Activated CD8-positive, alpha-beta memory T cell treated with anti-CD3 and anti-CD28 coated beads for 24 hours (primary cell): ENCODE results near the gene RBM20.
A peak's percentile ranks its signal among the peaks of the same experiment; 100 is the strongest.
"Not testable (repeated sequence)": the region's sequence is repeated elsewhere in the genome, so short reads cannot be mapped to it uniquely, and the experiment has no call there.

ENCODE experiments used
- DNase-seq: peaks from one replicate; pipeline ENCODE4 v3.0.0-alpha.2; 2020

RBM20 gene

DNA sequence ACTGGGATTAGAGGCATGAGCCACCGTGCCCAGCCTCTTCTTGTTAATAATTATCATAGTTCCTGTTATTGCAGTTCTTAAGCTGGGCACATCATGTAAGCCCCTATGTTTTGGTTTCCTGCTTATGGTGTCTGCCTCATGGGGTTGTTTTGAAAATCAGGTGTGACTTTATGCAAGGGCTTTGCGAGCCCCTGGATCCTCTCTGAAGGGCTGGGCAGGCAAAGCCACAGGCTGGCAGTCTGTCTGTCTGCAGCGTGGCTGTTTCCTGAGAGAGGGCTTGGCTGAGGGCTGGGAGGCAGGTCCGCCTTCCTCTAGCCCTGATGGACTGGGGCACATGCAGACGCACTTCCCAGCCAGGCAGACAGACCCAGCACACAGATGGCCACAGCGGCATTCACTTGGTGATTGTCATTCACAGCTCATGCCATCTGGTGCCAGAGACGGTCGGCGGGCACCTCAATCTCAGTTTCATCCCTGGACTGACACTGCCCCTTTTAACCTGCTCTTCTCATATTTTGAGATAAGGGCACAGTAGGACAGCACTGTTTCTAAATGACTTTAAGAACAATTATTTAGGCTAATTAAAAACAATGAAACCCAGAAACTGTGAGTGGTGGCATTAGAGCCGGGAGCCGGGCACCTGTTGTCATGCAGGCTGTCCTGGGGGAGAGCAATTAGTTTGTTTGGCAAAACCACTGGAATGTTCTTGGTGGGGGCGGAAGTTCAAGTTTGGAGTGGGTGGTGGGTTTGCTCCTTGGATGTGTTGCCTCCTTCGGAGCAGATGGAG lies 35.5 kb downstream of the RBM20 start:
- no peak for DNase-seq

DNA sequence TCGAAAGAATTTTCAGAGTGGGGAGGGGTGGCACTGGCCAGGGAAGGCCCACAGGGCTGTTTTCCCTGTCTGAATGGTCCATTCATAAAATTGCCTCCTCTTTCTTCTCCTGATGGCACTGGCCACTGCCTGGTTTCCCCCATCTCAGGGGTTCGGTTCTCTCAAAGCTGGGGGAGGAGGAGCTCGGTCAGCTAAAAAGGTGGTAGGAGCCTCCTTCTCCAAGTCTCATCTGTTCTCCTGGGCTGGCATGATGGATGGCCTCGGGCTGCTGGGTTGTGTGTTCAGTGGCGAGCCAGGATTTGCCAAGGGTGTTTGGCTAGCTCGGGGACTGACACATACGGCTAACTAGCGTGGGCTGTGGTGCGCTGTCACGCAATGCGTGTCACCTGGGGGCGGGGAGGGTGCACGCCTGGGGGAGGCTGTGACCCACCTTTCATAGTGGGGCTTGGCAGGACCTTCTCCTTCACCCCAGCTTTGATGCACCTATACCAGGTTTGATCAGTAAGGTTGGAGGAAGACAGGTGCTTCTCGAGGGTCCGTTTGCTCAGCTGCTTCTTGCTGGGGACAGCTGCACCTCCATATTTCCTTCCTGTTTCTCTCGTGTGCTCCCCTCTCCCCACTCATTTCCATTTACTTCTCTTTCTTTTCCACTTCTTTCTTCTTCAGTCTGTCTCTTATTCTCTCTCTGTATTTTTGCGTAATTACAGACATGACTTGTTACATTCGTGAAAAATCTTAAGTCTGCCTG lies 36.3 kb downstream of the RBM20 start:
- no peak for DNase-seq

DNA sequence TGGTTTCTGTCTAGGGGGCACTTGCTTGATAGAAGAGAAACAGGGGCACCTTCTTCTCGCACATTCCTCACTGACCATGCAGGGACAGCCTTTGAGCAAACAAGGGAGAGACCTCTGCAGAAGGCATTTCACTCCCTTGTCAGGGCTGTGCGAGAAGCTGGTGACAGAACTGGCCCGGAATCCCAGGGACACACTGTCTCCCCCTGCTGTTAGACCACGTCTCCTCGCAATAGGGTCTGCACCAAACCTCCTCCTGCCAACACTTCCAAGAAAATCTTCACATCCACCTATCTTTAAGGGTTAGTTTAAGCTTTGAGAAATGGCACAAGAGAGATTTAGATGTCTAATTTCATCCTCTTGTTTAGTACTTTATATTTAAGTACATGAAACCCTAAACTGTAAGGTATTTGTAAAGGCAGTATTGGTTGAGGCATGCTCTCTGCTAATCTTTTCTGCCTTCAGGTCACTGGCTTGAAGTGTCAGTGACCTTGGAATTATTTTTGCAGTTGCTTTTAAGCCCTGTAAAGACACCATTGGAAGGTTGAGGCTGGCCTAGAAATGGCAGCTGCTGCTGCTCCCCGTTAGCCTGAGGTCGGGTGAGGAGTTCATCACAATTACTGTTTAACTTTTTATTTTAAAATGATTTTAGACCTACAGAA lies 37.0 kb downstream of the RBM20 start:
- DNase-seq: peak; percentile 67

DNA sequence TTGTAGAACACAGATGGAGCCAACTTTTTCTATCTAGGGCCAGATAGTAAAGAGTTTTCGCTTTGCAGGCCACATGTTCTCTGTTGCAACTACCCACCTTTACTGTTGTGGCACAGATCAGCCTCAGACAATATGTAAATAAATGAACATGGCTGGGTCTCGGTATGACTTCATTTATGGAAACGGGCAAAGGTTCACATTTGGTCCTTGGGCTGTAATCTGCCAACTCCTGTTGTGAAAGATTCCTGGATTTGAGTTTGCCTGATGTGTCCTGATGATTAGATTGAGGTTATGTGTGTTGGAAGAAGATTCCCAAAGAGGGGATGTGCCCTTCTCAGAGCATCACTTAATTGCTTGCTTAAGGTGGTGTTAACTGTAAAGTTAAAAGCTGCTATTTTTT lies 38.2 kb downstream of the RBM20 start:
- DNase-seq: no peak

DNA sequence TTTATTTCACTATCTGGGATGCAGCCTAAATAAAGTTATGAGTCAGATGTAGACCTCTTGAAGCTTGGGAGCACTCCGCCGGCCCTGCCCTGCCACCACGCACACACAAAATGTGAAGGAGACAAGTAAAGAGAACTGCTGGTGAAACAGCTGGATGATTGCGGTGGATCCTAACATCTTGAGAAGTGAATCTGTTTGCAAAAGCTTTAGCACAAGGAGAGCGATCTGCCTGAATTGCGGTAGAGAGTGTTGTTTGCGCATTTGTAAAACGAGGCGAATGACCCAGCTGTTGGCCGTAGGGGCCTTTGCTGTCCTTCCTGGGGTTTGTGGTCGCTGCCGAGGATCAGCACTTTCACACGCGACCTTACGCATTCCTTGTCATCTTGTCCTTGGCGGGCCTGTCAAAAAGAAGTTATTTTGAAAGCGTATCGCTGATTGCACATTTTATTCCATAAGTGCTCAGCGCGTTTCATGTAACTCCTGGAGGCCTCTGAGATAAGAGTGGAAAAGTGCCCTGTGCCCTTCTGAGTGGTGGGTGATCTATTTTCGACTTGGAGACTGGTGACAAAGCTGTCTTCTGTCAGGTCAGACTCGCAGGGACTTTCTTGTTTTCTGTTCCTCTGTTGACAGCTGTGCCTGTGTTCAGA lies 40.8 kb downstream of the RBM20 start:
- no peak for DNase-seq

DNA sequence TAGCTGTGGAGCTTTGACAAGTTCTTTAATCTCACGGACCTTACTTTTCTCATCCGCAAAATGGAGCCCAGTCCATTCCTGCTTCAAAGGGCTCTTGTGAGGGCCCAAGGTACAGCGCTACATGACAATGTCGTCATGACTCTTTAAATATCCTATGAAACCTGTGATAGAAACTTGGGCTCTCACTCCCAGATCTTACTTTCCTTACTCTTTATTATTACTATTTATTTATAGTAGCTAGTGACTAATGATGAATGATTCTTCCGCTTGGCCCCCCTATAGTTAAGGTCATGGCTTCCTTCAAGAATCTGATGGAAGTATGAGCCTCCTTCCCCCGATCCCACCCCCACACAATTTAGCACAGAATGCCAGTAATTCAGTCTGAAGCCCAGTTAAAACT lies 41.9 kb downstream of the RBM20 start:
- DNase-seq: no peak

DNA sequence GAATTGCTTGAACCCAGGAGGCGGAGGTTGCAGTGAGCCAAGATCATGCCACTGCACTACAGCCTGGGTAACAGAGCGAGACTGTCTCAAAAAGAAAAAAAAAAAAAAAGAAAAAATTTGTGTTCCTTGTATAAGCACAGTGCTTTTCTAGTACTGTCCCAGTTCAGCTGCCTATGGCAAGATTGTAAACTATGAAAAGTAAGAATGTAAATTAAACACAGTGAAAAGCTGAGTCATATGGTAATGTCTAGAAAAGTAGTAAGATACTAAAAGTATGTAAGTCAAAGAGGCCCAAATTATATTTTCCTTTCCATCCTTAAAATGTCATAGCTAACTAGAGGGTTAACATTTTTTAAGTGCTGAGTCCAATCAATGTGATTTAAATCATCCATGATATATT lies 42.8 kb downstream of the RBM20 start:
- no peak for DNase-seq

DNA sequence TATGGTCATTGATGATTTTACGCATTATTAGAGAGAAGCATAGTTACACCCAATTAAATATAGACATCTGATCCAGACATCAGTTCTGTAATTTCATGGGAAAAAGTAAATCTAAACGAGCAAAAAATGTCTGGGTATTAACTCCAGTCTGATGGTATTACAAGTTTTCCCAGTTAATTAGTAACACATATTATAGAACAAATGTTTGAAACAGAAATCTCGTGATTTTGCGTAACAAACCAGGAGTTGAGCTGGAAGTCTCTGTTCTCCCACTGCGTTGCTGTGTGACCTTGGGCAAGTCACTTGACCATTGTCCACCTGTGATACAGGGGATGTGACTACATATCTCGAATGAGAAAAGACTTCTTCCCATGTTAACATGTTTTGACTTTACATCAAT lies 43.3 kb downstream of the RBM20 start:
- DNase-seq: no peak

DNA sequence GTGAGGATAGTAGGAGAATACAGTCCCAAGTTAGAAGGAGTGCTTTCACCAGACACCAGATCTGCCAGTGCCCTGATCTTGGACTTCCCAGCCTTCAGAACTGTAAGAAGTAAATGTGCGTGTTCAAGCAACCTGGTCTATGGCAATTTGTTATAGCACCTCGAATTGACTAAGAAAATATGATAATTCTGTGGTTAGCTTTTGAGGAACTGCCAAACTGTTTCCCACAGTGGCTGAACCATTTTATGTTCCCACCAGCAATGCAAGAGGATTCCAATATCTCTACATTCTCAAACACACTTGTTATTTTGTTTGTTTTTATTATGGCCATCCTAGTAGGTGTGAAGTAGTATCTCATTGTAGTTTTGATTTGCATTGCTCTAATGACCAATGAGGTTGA lies 47.0 kb downstream of the RBM20 start:
- no peak for DNase-seq

DNA sequence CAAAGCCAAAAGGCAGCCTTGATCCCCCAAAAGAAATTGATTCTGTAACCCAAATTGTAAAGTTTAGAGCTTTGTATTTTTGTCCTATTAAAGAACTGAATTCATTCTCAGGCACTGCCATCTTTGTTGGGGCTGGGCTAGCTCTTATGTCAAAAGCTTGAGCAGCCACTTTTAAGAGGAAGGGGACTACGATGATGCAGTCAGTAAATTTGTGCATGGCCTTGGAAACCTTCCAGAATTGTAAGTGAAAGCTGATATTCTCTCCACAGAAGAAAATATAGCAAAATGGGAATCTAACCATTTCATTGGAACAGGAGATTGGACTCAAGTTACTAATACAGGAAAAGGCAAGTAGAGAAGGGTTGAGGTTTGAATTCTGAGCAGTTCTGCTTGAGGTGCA lies 50.1 kb downstream of the RBM20 start:
- DNase-seq: no peak

DNA sequence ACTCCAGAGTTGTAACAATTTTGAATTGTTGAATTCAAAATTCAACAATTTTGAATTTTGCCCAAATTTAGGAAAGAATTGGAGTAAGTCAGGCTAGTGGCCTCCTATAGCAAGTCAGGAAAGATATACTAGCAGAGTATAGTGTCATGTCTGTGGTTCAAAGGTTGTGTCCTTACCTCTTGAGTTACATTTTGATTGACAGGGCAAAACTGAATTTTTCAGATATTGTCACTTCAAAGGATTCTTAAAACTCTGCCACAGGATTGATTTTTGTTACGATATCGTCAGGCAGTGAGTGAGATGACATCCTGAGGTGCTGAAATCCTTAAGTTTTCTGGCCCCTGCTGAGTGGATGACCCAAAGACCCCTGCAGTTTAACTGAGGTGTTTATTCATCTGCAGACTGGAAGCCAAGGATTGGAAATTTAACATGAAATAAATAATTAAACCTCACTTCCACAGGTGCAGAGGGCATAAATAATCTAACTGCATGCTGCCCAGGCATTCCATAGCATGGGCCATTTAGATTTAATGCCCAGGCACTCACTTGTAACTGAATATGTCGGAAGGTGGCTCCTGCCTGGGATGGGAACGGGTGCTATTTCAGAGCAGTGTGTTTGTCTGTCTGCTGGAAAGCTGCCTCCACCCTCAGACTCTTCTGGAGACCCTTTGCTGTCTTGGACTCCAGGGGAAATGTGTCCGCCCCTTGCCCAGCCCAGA lies 50.8 kb downstream of the RBM20 start:
- no peak for DNase-seq

DNA sequence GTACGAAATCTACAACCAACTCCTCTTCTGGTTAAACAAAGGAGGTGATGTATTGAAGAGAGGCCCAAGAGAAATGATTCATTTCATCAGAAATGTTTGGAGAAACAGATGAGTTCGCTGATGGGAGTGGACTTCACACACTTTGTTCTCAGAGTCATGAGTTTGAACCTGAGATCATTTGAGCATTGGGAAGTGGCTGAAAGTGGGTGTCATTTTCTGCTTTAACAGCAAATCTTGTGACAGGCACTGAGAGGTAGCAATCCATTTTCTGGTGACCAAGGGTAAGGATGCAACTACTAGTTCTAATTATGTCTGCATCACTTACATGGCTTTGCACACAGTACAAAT lies 51.4 kb downstream of the RBM20 start:
- DNase-seq: no peak

DNA sequence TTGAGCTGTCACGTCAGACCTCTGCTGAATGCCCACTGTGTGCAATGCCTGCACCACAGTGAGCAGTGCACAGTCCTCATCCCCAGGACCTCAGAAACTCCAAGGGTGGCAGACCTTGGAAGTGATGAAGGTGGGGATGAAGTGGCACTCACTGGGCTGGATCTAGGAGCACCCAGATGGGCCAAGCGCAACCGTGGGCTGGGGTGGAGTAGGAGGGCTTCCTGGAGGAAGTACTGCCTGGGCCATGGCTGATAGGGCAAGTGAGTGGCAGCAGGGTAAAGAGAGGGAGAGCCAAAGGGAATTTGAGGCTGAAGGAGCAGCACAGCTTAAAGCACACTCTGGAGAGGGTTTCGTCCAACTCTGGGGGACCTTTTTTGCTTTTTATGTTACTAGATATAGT lies 52.3 kb downstream of the RBM20 start:
- no peak for DNase-seq

DNA sequence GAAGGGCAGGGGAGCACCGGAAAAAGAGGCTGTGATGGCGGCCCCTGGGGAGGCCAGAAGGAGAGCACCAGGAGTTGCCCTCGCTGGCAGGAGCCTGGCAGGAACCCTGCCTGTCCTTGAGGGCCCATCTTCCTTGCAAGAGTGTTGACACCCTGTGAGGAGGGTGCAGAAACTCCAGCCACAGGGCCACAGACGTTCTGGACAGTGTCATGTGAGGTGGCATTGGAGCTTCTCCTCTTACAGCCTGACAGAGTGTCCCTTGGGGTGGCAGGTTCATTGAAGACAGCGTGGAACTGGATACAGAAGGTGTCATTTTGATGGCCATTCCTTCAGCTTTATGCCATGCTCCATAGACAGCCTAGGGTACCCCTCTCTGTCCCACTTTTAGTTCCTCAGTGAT lies 54.2 kb downstream of the RBM20 start:
- DNase-seq: no peak

DNA sequence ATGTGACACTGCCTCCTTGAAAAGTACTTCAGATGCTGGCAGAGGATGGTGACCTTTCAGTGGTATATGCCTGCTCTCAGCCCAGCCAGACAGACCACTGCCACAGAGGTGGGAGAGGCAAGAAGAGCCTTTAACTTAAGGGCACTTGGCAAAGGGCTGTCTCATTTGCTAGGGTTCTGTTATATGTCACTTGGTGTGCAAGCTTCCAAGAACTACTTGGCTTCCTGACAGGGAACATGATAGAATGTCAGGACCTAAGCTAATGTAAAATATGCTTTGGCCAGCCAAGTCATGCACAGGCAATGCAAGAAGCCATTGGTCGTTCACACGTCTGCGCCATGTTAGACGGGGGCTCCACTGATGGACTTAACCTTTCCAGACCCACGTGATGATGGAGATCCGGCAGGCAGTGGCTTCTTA lies 54.7 kb downstream of the RBM20 start:
- DNase-seq: no peak

DNA sequence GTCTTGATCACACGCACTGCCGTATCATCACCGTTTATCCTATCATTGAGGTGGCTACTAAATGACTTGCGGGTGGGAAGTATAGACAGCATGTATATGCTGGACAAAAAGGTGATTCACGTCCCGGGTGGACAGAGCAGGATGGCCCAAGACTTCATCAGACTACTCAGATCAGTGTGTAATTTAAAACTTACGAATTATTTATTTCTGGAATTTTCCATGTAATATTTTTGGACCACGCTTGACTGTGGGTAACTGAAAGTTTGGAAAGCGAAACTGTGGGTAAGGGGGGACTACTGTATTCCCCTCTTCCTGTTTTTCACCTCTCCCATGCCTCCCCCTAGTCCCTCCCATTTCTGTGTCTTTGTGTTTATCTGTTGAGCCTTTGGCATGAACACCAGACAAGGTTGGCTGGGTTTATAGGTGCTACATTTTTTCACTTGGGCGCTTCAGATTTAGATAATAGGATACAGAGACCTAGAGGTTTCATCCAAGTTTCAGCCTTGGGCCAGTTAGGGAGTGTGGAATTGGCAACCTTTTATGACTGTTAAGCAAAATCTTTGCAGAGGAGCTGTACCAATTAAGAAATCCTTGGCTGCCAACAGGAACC lies 55.8 kb downstream of the RBM20 start:
- DNase-seq: no peak

DNA sequence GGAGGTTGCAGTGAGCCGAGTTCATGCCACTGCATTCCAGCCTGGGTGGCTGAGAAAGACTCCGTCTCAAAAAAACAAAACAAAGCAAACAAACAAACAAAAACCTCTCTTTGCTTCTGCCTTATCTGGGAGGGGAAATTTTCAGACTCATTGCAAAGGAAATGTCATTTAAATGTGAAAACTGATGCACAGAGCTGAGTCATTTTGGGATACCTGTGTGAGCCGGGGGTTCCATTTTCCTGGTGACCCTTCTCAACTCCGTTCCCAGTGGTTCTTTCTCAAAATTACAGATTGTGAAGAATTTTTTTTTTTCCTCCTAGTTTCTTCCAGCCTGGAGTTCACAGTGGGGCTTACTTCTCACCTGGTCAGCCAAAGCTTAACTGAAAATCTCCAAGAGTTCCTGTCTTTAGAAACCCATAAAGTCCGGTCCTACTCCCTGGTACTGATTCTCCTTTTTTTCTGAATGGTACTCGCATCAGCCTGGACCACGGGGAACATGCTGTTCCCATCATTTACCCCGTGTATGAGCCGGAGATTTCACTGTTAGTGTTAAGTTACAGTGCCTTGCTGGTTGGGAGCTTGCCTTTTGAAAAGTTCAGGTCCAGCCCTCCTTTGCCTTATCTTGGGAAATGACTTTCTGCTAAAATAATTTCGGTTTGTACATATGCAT lies 56.9 kb downstream of the RBM20 start:
- DNase-seq: no peak

DNA sequence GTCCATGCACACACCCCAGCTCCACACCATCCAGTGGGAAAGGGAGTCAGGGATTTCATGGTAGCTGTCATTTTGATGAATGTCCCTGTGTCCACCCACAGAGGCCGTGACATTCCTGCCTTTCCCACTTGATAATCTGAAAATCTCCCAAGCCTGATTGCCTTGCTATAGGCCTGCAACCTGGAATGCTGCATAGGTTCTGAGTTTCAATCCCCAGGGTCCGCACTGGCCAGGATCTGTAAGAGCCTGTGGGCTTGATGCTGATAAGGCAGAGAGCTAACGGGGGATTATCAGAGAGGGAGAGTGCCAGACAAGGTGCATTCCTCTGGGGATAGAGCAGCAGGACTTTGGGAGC lies 57.5 kb downstream of the RBM20 start:
- DNase-seq: no peak

DNA sequence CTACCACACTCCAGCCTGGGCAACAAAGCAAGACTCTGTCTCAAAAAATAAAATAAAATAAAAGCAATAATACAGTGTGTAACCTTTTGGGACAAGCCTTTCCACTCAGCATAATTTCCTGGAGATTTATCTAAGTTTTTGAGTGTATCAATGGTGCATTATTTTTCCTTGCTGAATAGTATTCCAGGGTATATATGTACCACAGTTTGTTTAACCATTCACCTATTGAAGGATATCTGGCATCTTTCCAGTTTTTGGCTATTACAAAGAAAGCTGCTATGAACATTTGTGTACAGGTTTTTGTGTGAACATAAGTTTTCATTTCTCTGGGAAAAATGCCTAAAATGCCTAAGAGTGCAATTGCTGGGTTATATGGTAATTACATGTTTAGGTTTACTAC lies 59.9 kb downstream of the RBM20 start:
- no peak for DNase-seq

DNA sequence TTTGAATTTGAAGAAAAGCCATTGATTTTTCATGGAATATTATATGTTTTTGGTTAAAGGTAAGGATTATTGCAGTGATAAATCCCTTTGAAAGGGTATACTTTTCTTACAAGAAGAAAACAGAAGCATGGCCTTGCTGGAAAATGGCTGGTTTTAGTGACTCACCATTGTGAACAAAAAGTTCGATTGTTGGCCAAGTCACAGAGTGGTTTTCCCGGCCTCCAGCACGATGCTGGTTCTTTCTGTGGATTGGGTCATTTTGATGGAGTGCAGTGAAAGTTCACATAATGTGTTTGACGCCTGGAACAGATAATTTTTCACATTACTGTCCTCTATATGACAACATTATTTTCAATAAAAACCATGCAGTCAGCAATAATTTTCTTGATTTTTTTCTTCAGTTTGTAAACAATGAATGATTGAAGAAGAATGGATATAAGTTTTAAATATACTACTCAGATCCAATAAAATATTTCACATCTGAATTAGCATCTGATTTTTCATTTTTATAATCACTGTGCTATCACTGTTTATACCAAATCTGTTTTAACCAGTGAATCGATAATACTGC lies 60.9 kb downstream of the RBM20 start:
- DNase-seq: no peak

DNA sequence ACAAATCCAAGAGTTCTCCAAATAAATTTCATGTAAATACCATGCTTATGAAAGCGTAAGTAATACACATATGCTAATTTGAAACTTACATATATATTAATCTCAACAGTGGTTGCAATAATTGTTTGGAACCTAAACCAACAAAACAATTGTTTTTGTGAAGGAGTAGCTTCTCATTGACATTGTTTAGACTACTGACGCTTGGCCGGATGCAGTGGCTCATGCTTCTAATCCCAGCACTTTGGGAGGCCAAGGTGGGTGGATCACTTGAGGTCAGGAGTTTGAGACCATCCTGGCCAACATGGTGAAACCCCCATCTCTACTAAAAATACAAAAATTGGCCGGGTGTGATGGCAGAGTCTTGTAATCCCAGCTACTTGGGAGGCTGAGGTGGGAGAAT lies 61.5 kb downstream of the RBM20 start:
- not testable (repeated sequence) for DNase-seq

DNA sequence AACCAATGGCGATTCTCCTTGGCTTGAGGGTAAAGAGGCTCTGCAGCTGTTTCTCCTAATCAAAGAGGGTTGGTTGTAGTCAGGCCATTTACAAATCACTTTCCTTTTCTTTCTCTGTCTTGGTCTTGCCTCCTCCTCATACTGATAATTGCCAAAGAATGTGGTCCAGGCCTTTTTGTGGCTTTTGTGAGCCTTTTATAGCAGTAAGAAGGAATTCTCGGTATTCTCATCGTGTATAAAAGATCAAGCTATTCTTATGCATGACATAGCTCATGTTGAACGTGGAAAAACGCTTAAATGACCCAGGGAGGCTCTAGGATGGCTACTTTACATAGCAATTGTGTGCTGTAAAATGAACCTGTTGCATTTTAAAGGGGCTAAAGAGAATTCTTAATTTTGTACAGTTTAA lies 62.6 kb downstream of the RBM20 start:
- no peak for DNase-seq
